ENCODE results near the gene ITGA7.
A peak's percentile ranks its signal among the peaks of the same experiment; 100 is the strongest.

The ITGA7 gene

DNA sequence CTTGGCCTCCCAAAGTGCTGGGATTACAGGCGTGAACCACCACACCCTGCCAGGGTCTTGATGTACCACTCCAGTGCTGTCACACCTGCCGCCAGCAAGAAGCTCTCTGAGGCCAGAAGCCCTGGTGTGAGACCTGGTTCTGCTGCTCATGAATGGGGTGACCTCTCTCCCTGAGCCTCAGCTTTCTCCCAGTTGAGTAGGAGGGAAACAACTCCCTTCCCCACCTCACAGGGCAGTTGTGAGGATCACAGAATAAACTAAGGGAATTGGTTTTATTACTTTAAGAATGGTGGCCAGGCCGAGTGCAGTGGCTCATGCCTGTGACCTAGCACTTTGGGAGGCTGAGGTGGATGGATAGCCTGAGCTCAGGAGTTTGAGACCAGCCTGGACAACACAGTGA lies 26.9 kb upstream of the ITGA7 start:
- Histone ChIP-seq H3K4me3 (ENCODE audit: low read depth in 1 of 5, low read length in 5 of 5) (no peak overlapping the region), H3K27ac (ENCODE audit: low read depth, low read length) (no peak overlapping the region), H3K9ac (ENCODE audit: low read length in 5 of 5) (no peak overlapping the region), H3K9me3 (ENCODE audit: control insufficient read depth in 5 of 5, low read length in 5 of 5) (no peaks in the 10 kb centered on the region), H3K4me1 (ENCODE audit: control insufficient read depth in 5 of 5, insufficient read depth in 5 of 5, low read length in 5 of 5) (peaks cover 1 to 34% (median 29%) of the 10 kb centered on the region in 5 donors), H3K36me3 (ENCODE audit: control insufficient read depth in 5 of 5, insufficient read depth in 5 of 5, low read length in 5 of 5) (no peaks in the 10 kb centered on the region), H3K27me3 (ENCODE audit: control insufficient read depth in 5 of 5, insufficient read depth in 4 of 5, low read length in 5 of 5) (no peaks in the 10 kb centered on the region)

DNA sequence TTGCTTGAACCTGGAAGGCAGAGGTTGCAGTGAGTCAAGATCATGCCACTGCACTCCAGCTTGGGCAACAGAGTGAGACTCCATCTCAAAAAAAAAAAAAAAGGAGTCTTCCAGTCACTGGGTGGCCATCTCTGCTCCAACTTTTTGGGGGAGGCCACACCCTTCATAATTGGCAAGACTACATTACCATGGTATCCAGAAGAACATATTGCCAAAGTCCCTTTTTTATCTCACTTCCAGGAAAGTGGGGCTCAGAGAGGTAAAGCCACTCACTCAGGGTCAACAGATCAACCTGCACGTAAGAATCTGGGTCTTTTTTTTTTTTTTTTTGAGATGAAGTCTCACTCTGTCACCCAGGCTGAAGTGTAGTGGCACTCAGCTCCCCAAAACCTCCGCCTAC lies 26.2 kb upstream of the ITGA7 start:
- Histone ChIP-seq H3K9ac (ENCODE audit: low read length in 5 of 5) (no peak overlapping the region), H3K9me3 (ENCODE audit: control insufficient read depth in 5 of 5, low read length in 5 of 5) (no peaks in the 10 kb centered on the region), H3K4me3 (ENCODE audit: low read depth in 1 of 5, low read length in 5 of 5) (no peak overlapping the region), H3K4me1 (ENCODE audit: control insufficient read depth in 5 of 5, insufficient read depth in 5 of 5, low read length in 5 of 5) (peaks cover 3 to 39% (median 29%) of the 10 kb centered on the region in 5 donors), H3K27ac (ENCODE audit: low read depth, low read length) (no peak overlapping the region), H3K27me3 (ENCODE audit: control insufficient read depth in 5 of 5, insufficient read depth in 4 of 5, low read length in 5 of 5) (no peaks in the 10 kb centered on the region), H3K36me3 (ENCODE audit: control insufficient read depth in 5 of 5, insufficient read depth in 5 of 5, low read length in 5 of 5) (no peaks in the 10 kb centered on the region)

DNA sequence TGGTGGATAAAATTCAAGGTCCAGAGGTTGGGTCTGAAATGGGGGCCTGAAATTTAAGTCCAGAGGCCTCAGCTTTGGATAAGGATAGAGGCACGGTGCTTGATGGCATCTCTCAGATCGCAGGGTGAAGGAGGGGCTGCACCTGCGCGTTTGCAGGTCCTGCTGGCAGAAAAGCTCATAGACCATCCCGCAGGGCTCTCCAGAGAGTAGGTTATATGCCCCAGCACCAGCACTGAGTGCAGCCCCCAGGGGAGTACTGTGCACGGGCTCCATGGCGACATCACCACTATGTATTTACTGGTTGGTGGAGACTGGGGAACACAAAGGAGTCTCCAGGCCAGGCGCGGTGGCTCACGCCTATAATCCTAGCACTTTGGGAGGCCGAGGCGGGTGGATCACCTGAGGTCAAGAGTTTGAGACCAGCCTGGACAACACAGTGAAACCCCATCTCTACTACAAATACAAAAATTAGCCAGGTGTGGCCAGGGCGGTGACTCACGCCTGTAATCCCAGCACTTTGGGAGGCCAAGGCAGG lies 25.4 kb upstream of the ITGA7 start:
- Histone ChIP-seq H3K27ac (ENCODE audit: low read depth, low read length) (no peak overlapping the region), H3K9me3 (ENCODE audit: control insufficient read depth in 5 of 5, low read length in 5 of 5) (no peaks in the 10 kb centered on the region), H3K4me1 (ENCODE audit: control insufficient read depth in 5 of 5, insufficient read depth in 5 of 5, low read length in 5 of 5) (peaks cover 3 to 33% (median 23%) of the 10 kb centered on the region in 5 donors), H3K27me3 (ENCODE audit: control insufficient read depth in 5 of 5, insufficient read depth in 4 of 5, low read length in 5 of 5) (no peaks in the 10 kb centered on the region), H3K36me3 (ENCODE audit: control insufficient read depth in 5 of 5, insufficient read depth in 5 of 5, low read length in 5 of 5) (no peaks in the 10 kb centered on the region), H3K9ac (ENCODE audit: low read length in 5 of 5) (no peak overlapping the region), H3K4me3 (ENCODE audit: low read depth in 1 of 5, low read length in 5 of 5) (no peak overlapping the region)

DNA sequence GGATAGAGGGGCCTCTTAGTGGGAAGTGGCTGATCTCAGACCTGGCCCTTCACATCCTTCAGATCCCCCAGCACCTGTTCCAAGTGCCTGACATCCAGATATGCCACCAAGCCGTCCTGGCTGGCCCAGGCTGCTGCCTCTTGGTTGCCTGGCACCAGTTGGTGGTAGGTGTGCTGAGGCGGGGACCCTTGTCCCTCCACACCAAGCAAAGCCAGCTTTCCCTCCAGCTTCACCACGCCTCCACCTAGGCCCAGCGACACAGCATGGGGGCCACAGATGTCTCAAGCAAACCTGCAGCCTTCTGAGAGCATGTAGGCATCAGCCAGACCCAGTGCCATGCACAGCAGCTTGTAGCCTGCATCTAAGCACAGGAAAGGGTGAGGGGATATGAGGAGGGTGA lies 24.6 kb upstream of the ITGA7 start:
- no peak overlapping the region for H3K4me3 ChIP-seq (ENCODE audit: low read depth in 1 of 5, low read length in 5 of 5)
- H3K9me3 ChIP-seq (ENCODE audit: control insufficient read depth in 5 of 5, low read length in 5 of 5), result no peaks in the 10 kb centered on the region
- peaks cover 0 to 1% (median under 1%) of the 10 kb centered on the region in 5 donors for H3K36me3 ChIP-seq (ENCODE audit: control insufficient read depth in 5 of 5, insufficient read depth in 5 of 5, low read length in 5 of 5)
- no peak overlapping the region for H3K9ac ChIP-seq (ENCODE audit: low read length in 5 of 5)
- no peak overlapping the region for H3K27ac ChIP-seq (ENCODE audit: low read depth, low read length)
- peaks cover 3 to 33% (median 22%) of the 10 kb centered on the region in 5 donors for H3K4me1 ChIP-seq (ENCODE audit: control insufficient read depth in 5 of 5, insufficient read depth in 5 of 5, low read length in 5 of 5)
- no peaks in the 10 kb centered on the region for H3K27me3 ChIP-seq (ENCODE audit: control insufficient read depth in 5 of 5, insufficient read depth in 4 of 5, low read length in 5 of 5)

DNA sequence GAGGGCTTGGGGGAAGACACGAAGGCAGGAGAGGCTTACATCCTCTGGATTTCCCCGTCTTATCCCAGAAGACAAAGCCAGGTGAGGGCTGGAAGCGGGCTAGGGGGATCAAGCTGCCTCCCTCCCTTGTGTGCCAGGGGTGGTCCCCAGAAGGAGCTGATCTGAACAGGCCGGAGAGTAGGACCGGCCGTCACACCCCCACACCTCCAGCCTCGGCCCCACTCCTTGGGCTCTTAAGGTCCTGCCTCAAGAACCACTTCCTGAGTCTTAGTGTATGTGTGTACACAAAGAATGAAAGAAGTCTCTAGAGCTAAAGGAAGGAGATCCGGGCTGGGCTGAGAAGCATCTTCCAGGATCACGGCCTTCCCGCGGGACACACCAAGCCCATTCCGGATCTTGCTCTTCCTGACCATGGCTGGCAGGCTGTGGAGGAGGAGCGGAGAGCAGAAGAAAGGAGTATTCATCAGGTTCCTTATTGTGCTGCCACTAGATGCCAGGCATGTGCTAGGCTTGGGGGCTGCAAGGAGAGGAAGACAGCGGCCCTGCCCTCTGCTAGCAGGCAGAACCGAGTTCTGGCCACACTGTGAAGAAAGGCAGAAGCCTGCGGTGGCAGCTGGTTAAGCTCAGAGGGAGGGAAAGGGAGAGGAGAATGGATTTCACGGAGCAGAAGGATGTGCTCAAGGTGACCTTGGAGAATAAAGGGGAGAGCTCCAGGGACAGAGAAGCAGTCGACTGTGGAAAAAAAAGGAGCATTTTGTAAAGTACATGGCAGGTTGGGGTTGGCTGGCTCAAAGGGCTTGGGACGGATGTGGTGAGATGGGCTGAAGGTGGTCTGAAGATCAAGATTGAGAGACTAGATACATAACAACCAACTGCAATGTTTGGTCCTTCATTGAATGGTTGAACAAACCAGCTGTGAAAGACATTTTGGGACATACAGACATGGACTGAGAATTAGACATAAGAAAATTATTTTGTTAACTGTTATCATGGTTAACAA lies 22.4 kb upstream of the ITGA7 start:
- Histone ChIP-seq H3K9me3 (ENCODE audit: control insufficient read depth in 5 of 5, low read length in 5 of 5) (no peaks in the 10 kb centered on the region), H3K4me3 (ENCODE audit: low read depth in 1 of 5, low read length in 5 of 5) (peak overlapping the region; percentile 75 to 94 (median 93)), H3K27me3 (ENCODE audit: control insufficient read depth in 5 of 5, insufficient read depth in 4 of 5, low read length in 5 of 5) (no peaks in the 10 kb centered on the region), H3K9ac (ENCODE audit: low read length in 5 of 5) (peak overlapping the region; percentile 94 to 98 (median 97)), H3K36me3 (ENCODE audit: control insufficient read depth in 5 of 5, insufficient read depth in 5 of 5, low read length in 5 of 5) (peaks cover 0 to 22% (median 21%) of the 10 kb centered on the region in 5 donors), H3K4me1 (ENCODE audit: control insufficient read depth in 5 of 5, insufficient read depth in 5 of 5, low read length in 5 of 5) (peaks cover 10 to 48% (median 40%) of the 10 kb centered on the region in 5 donors), H3K27ac (ENCODE audit: low read depth, low read length) (peak overlapping the region; percentile 100)

DNA sequence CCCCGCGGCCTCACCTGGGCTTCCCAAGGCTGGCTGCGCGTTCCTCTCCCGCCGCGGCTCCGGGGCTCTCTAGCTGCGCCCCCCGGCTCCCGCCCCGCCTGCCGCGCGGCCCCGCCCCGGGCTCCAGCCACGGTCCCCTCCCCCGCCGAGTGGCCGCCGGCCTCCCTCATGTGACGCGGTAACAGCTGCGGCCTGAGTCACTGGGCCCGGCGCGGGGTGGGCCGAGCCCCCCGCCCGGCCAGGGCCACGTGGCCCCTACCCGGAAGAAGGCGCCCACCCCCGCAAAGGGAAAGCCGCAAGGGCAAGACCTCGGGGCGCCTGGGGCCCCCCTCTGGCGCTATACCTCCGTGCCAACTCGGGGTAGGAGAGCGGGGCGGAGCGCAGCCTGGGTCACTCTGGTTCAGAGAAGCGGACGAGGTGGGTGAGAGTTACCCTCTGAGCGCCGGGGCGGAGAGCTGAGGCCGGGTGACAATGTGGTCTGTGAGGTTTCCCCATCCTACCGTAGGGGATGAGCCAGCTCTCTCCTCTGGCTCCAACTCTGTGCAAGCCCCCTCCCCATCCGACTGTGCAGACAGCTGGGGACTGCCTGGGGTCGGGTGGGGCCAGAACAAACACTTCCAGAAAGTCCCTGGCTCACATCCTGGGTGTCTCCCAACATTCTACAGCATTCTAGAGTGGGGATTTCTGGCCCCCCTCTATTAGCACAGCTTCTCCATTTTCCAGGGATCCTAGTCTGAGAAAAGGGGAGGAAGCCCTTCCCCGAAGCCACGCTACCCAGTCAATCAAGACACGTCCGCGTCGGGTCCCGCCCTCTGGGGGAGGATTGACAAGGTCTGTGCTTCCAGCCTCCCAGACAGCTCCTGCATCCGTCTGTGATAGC lies 21.5 kb upstream of the ITGA7 start, which contains the start of gene CD63:
TSS of gene CD63 (minus strand) at position 71 of the 880 bp plus-strand sequence. CDS start 668 bp downstream, outside the sequence.
- Histone ChIP-seq H3K9me3 (ENCODE audit: control insufficient read depth in 5 of 5, low read length in 5 of 5) (no peaks in the 10 kb centered on the region), H3K9ac (ENCODE audit: low read length in 5 of 5) (peak within 1 kb of the TSS; percentile 94 to 98 (median 97)), H3K27me3 (ENCODE audit: control insufficient read depth in 5 of 5, insufficient read depth in 4 of 5, low read length in 5 of 5) (no peaks in the 10 kb centered on the region), H3K4me1 (ENCODE audit: control insufficient read depth in 5 of 5, insufficient read depth in 5 of 5, low read length in 5 of 5) (peaks cover 12 to 58% (median 49%) of the 10 kb centered on the region in 5 donors), H3K4me3 (ENCODE audit: low read depth in 1 of 5, low read length in 5 of 5) (peak within 1 kb of the TSS; percentile 93 to 98 (median 93)), H3K36me3 (ENCODE audit: control insufficient read depth in 5 of 5, insufficient read depth in 5 of 5, low read length in 5 of 5) (peaks cover 0 to 31% (median 30%) of the 10 kb centered on the region in 5 donors), H3K27ac (ENCODE audit: low read depth, low read length) (peak within 1 kb of the TSS; percentile 100)

DNA sequence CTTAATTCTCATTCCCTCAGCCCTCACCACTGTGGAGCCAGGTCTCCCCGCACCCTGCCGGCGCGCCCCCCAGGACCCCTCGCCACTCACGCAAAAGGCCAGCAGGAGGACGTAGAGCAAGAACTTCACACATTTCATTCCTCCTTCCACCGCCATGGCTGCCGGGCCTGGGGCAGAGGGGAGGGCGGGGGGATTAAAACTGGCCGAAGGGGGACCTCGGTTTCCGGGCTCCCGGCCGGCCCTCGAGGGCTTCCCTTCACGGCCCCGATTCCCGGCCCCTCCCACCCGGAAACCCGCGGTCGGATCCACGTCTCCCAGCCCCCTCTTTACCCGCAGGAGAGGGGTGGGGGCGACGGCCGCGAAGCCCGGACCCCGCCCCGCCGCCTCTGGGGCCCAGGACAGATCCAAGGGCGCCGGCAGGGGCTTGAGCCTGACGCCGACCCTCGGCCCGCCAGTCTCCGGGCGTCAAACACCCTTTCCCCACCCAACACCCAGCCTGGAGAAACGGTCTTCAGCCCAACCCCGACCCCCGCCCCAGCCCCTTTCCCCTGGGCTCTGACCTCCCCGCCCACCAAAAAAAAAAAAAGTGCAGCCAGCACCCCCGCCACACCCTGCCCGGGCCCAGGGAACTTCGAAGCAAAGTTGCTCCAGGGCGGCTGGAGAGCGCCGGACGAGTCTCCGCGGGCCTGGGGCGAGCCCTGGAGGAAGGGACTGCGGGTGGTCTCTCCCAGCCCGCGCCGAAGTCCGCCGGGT lies 20.7 kb upstream of the ITGA7 start:
- Histone ChIP-seq H3K4me3 (ENCODE audit: low read depth in 1 of 5, low read length in 5 of 5) (peak overlapping the region; percentile 93 to 98 (median 93)), H3K27me3 (ENCODE audit: control insufficient read depth in 5 of 5, insufficient read depth in 4 of 5, low read length in 5 of 5) (no peaks in the 10 kb centered on the region), H3K9ac (ENCODE audit: low read length in 5 of 5) (peak overlapping the region; percentile 43 to 98 (median 91)), H3K27ac (ENCODE audit: low read depth, low read length) (peak overlapping the region; percentile 100), H3K36me3 (ENCODE audit: control insufficient read depth in 5 of 5, insufficient read depth in 5 of 5, low read length in 5 of 5) (peaks cover 0 to 39% (median 34%) of the 10 kb centered on the region in 5 donors), H3K4me1 (ENCODE audit: control insufficient read depth in 5 of 5, insufficient read depth in 5 of 5, low read length in 5 of 5) (peaks cover 13 to 66% (median 57%) of the 10 kb centered on the region in 5 donors), H3K9me3 (ENCODE audit: control insufficient read depth in 5 of 5, low read length in 5 of 5) (no peaks in the 10 kb centered on the region)

DNA sequence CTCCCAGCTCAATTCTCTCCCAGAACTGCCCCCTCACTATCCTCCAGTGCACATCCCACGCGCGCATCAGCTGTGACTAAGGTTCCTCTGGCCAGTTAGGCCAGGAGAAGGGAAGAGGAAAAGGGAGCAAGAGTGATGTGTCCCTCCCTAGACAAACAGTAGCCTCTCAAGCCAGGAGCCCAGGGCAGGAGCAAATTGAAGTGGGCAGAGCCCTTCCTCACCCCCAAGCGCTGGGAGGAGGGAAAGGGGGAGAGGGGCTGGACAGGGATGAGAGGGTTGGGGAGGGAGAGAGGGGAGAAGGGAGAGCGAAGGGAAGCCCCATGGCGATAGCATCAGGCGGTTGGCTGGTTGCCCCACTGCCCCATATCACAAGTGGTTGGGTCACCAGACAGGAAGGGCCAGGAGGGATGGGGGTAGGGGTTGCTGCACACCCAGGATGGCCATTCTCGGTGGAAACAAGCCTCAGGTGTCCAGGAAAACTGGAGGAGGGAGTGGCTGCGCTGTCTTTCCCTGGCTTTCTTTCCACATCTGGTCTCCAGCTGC lies 20.0 kb upstream of the ITGA7 start:
- H3K27ac ChIP-seq (ENCODE audit: low read depth, low read length), result peak overlapping the region; percentile 100
- H3K36me3 ChIP-seq (ENCODE audit: control insufficient read depth in 5 of 5, insufficient read depth in 5 of 5, low read length in 5 of 5), result peaks cover 0 to 45% (median 36%) of the 10 kb centered on the region in 5 donors
- no peaks in the 10 kb centered on the region for H3K9me3 ChIP-seq (ENCODE audit: control insufficient read depth in 5 of 5, low read length in 5 of 5)
- peaks cover 13 to 72% (median 64%) of the 10 kb centered on the region in 5 donors for H3K4me1 ChIP-seq (ENCODE audit: control insufficient read depth in 5 of 5, insufficient read depth in 5 of 5, low read length in 5 of 5)
- no peaks in the 10 kb centered on the region for H3K27me3 ChIP-seq (ENCODE audit: control insufficient read depth in 5 of 5, insufficient read depth in 4 of 5, low read length in 5 of 5)
- peak overlapping the region; percentile 43 to 98 (median 91) for H3K9ac ChIP-seq (ENCODE audit: low read length in 5 of 5)
- H3K4me3 ChIP-seq (ENCODE audit: low read depth in 1 of 5, low read length in 5 of 5), result peak overlapping the region; percentile 93 to 98 (median 93)

DNA sequence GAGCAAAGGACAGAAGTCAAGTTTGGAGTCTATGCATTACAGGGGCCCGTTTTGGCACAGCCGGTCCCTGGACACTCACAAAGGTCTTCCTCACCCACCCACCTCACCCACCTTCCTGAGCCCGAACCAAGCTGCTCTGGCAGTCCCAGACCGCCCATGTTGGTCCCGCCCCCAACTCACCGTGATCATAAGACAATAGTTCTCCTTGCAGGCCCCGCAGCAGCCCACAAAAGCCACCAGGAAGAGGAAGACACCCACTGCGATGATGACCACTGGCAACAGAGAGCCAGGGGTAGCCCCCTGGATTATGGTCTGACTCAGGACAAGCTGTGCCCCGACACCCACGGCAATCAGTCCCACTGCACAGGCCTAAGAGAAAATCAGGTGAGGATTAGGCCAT lies 19.3 kb upstream of the ITGA7 start:
- no peaks in the 10 kb centered on the region for H3K9me3 ChIP-seq (ENCODE audit: control insufficient read depth in 5 of 5, low read length in 5 of 5)
- H3K36me3 ChIP-seq (ENCODE audit: control insufficient read depth in 5 of 5, insufficient read depth in 5 of 5, low read length in 5 of 5), result peaks cover 0 to 47% (median 36%) of the 10 kb centered on the region in 5 donors
- H3K4me3 ChIP-seq (ENCODE audit: low read depth in 1 of 5, low read length in 5 of 5), result peak overlapping the region; percentile 93 to 98 (median 93)
- H3K9ac ChIP-seq (ENCODE audit: low read length in 5 of 5), result peak overlapping the region; percentile 43 to 98 (median 91)
- H3K27me3 ChIP-seq (ENCODE audit: control insufficient read depth in 5 of 5, insufficient read depth in 4 of 5, low read length in 5 of 5), result no peaks in the 10 kb centered on the region
- peak overlapping the region; percentile 100 for H3K27ac ChIP-seq (ENCODE audit: low read depth, low read length)
- peaks cover 13 to 78% (median 69%) of the 10 kb centered on the region in 5 donors for H3K4me1 ChIP-seq (ENCODE audit: control insufficient read depth in 5 of 5, insufficient read depth in 5 of 5, low read length in 5 of 5)

Measured in subcutaneous abdominal adipose tissue (tissue), 5 donors.